ENCODE measurements around the gene UTP11.
A peak's percentile ranks its signal among the peaks of the same experiment; 100 is the strongest.
"Not testable (repeated sequence)": the region's sequence is repeated elsewhere in the genome, so short reads cannot be mapped to it uniquely, and the experiment has no call there.

The UTP11 gene

DNA sequence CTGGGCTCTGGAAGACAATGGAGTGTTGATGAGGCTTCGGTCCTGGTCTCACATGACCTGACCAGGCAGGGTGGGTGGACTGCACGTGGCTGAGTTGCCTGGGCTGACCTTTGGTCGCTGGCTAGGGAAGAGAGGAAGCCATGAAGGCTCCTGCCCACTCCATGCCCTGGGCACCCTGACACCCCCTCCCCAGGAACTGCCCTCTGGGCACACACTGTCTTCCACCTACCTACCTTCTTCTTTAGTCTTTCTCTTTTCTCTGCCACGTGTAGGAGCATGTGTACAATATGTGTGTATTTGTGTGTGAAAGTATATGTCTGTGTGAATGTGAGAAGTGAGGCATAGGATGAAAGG is 19.0 kb downstream of the UTP11 start:
- H3K36me3 ChIP-seq (ENCODE audit: control insufficient read depth, insufficient read depth, low read length): no peaks in the 10 kb centered on the region
- DNase-seq (ENCODE audit: extremely low read depth, insufficient read length): no peak
- TF ChIP-seq CTCF (IDR thresholded peaks at IDR 0.05; ENCODE audit: insufficient read depth, low read length, poor library complexity, severe bottlenecking): no peak
- no peaks in the 10 kb centered on the region for H3K27me3 ChIP-seq (replicated peaks; ENCODE audit: control insufficient read depth, insufficient read depth, low read length)
- no peak overlapping the region for H3K4me3 ChIP-seq (replicated peaks; ENCODE audit: low read depth, low read length)

DNA sequence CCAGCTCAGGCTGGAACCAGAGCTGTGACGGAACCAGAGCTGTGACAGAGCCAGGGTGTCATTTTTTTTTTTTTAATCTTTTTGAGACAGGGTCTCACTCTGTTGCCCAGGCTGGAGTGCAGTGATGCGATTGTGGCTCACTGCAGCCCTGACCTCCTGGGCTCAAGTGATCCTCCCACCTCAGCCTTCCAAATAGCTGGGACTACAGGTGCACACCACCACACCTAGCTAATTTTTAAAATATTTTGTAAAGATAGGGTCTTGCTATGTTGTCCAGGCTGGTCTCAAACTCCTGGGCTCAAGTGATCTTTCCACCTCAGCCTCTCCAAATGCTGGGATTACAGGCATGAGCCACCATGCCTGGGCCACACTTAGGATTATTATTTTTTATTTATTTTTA is 20.5 kb downstream of the UTP11 start:
- H3K36me3 ChIP-seq (ENCODE audit: control insufficient read depth, insufficient read depth, low read length); DNase-seq (ENCODE audit: extremely low read depth, insufficient read length); H3K27me3 ChIP-seq (replicated peaks; ENCODE audit: control insufficient read depth, insufficient read depth, low read length); H3K4me3 ChIP-seq (replicated peaks; ENCODE audit: low read depth, low read length): not testable (repeated sequence)

- H3K27me3 ChIP-seq (replicated peaks; ENCODE audit: control insufficient read depth, insufficient read depth, low read length): no peaks in the 10 kb centered on the region
- no peak for DNase-seq (ENCODE audit: extremely low read depth, insufficient read length)
- H3K4me3 ChIP-seq (replicated peaks; ENCODE audit: low read depth, low read length): no peak overlapping the region
- TF ChIP-seq CTCF (IDR thresholded peaks at IDR 0.05; ENCODE audit: insufficient read depth, low read length, poor library complexity, severe bottlenecking): no peak
- H3K36me3 ChIP-seq (ENCODE audit: control insufficient read depth, insufficient read depth, low read length): no peaks in the 10 kb centered on the region
Observed at GRCh38 chr1:38034871-38035270, 22.3 kb downstream of the UTP11 start.

- no peaks in the 10 kb centered on the region for H3K27me3 ChIP-seq (replicated peaks; ENCODE audit: control insufficient read depth, insufficient read depth, low read length)
- H3K4me3 ChIP-seq (replicated peaks; ENCODE audit: low read depth, low read length): no peak overlapping the region
- no peak for DNase-seq (ENCODE audit: extremely low read depth, insufficient read length)
- H3K36me3 ChIP-seq (ENCODE audit: control insufficient read depth, insufficient read depth, low read length): no peaks in the 10 kb centered on the region
- peak; percentile 38 for TF ChIP-seq CTCF (IDR thresholded peaks at IDR 0.05; ENCODE audit: insufficient read depth, low read length, poor library complexity, severe bottlenecking)
Observed at GRCh38 chr1:38037221-38037939, 24.8 kb downstream of the UTP11 start.

GRCh38 chr1:38038861-38039260 is 26.3 kb downstream of the UTP11 start:
- no peak for DNase-seq (ENCODE audit: extremely low read depth, insufficient read length)
- H3K36me3 ChIP-seq (ENCODE audit: control insufficient read depth, insufficient read depth, low read length): no peaks in the 10 kb centered on the region
- TF ChIP-seq CTCF (IDR thresholded peaks at IDR 0.05; ENCODE audit: insufficient read depth, low read length, poor library complexity, severe bottlenecking): no peak
- no peaks in the 10 kb centered on the region for H3K27me3 ChIP-seq (replicated peaks; ENCODE audit: control insufficient read depth, insufficient read depth, low read length)
- no peak overlapping the region for H3K4me3 ChIP-seq (replicated peaks; ENCODE audit: low read depth, low read length)

DNA sequence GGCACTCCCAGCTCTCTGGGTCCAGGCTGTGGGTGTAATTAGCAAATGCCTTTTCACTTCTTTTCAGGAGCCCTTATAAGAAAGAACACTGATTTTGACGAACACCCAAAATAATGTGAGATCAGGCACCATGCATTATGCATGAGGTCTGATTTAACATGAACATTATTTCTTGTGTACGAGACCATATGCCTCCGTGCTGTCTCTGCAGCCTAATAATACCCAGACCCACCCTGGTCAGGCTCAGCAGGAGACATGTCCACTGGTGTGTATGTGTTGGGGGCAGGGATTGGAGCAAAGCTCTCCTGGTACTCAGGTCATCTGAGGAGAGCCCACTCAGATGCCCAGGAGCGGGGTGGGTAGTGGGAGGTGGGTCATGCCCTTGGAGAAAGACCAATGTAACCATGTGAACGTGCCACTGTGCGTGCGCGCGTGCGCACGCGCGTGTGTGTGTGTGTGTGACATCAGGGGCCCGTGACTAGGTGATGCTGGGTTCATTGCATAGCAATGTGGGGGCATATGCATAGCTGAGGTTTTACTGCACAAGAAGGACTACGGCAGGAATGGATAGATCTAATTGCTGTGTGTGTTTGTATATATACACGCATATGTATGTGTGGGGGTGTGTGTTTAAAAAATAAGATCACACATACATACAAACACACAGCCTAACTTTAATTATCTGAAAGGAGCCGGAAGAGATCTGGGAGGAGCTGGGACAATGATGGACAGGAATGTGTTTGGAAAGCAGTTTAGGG is 27.0 kb downstream of the UTP11 start:
- no peak overlapping the region for H3K4me3 ChIP-seq (replicated peaks; ENCODE audit: low read depth, low read length)
- no peak for DNase-seq (ENCODE audit: extremely low read depth, insufficient read length)
- TF ChIP-seq CTCF (IDR thresholded peaks at IDR 0.05; ENCODE audit: insufficient read depth, low read length, poor library complexity, severe bottlenecking): no peak
- H3K27me3 ChIP-seq (replicated peaks; ENCODE audit: control insufficient read depth, insufficient read depth, low read length): no peaks in the 10 kb centered on the region
- no peaks in the 10 kb centered on the region for H3K36me3 ChIP-seq (ENCODE audit: control insufficient read depth, insufficient read depth, low read length)
